HCT116 (cell line): ENCODE data around the gene C18orf32. TPM values are rescaled to one million over a fixed set of nuclear protein-coding genes. Genes with fewer than 3 reads are reported as not detected.

Experiments
- ATAC-seq: fragments of 200-7000 bp; cut with Tn5 transposase; 2 replicates; pipeline ENCODE4 v1.9.1; 2020; ENCODE audit warnings: mild to moderate bottlenecking, moderate library complexity
- BruUV-seq: library from RNA; stranded (reverse); fragments of 400-500 nt; replicated peaks from 2 replicates; lab custom pipeline; 2021; lab: Mats Ljungman, UMichigan
- CTCF ChIA-PET: fragments of 300-600 bp; sonication (Branson Sonifier 250); formaldehyde crosslinking; loops from one replicate; lab custom pipeline; 2021; ENCODE audit warnings: antibody characterized with exemption; lab: Charles Lee
- POLR2A ChIA-PET: fragments of 300-600, 350-600 bp; sonication (Branson Sonifier 250); formaldehyde crosslinking; loops from one replicate; lab custom pipeline; 2021; ENCODE audit warnings: antibody characterized with exemption; lab: Charles Lee
- RAD21 ChIA-PET, 2 experiments: fragments of 300-600 bp; sonication (Branson Sonifier 250); formaldehyde crosslinking; loops; one replicate each; lab custom pipeline; 2023; ENCODE audit warnings: low total read pairs in 2 of 2; ENCODE audit not compliant: uncharacterized antibody in 2 of 2, unreplicated experiment in 2 of 2, low non-redundant PET in 1 of 2; lab: Charles Lee
- DNase-seq: peaks from one replicate; pipeline ENCODE4 v3.0.0-alpha.2; 2010; ENCODE audit warnings: low read depth, low spot score
- H2AFZ ChIP-seq: fragments of 200-600 bp; shearing (Covaris generic), sonication (generic); 2 replicates; pipeline ENCODE4 v1.6.1; 2017; ENCODE audit warnings: low read depth, mixed run types, mixed read lengths, antibody characterized with exemption, low read length; ENCODE audit not compliant: poor library complexity, severe bottlenecking
- H3K27ac ChIP-seq: 2 replicates; pipeline ENCODE4 v1.5.1; 2012; ENCODE audit warnings: low read depth, low read length
- H3K27me3 ChIP-seq: fragments of 200-600 bp; sonication (generic); 2 replicates; pipeline ENCODE4 v1.6.1; 2016; ENCODE audit warnings: mixed run types, low read length, mixed read lengths; ENCODE audit not compliant: insufficient read depth
- H3K36me3 ChIP-seq, 2 experiments: fragments of 200-500 bp in 1 of 2; fragments of 200-600 bp in 1 of 2; sonication (Bioruptor generic) in 1 of 2; sonication (generic) in 1 of 2; 2 replicates each; pipeline versions ENCODE4 v1.5.1 to v1.6.1; 2014 to 2016; ENCODE audit warnings: low read length in 2 of 2, inconsistent platforms in 1 of 2, mixed read lengths in 1 of 2, mixed run types in 1 of 2; ENCODE audit not compliant: insufficient read depth in 2 of 2, control insufficient read depth in 1 of 2
- H3K4me1 ChIP-seq, 2 experiments: fragments of 200-600 bp in 1 of 2; sonication (generic) in 1 of 2; 2 replicates each; pipeline versions ENCODE4 v1.5.1 to v1.6.1; 2012 to 2017; ENCODE audit warnings: low read length in 2 of 2, inconsistent platforms in 1 of 2, mild to moderate bottlenecking in 1 of 2, mixed read lengths in 1 of 2, mixed run types in 1 of 2, moderate library complexity in 1 of 2; ENCODE audit not compliant: insufficient read depth in 2 of 2, control insufficient read depth in 1 of 2
- H3K4me2 ChIP-seq: fragments of 200-600 bp; sonication (generic); 2 replicates; pipeline ENCODE4 v1.6.1; 2017; ENCODE audit warnings: mixed run types, low read length, mixed read lengths
- H3K4me3 ChIP-seq, 2 experiments: fragments of 200-600 bp in 1 of 2; sonication (generic) in 1 of 2; replicated peaks in 1 of 2; 2 replicates each; pipeline ENCODE4 v1.5.1; 2011 to 2016; ENCODE audit warnings: low read length in 2 of 2, control low read depth in 1 of 2, low read depth in 1 of 2, mild to moderate bottlenecking in 1 of 2, mixed read lengths in 1 of 2, mixed run types in 1 of 2
- H3K79me2 ChIP-seq: fragments of 200-600 bp; sonication (generic); 2 replicates; pipeline ENCODE4 v1.6.1; 2017; ENCODE audit warnings: mild to moderate bottlenecking, mixed run types, low read length, moderate library complexity, mixed read lengths; ENCODE audit not compliant: insufficient read depth
- H3K9ac ChIP-seq: fragments of 200-600 bp; sonication (generic); 2 replicates; pipeline ENCODE4 v1.6.1; 2016; ENCODE audit warnings: low read length, mixed read lengths
- H3K9me2 ChIP-seq: fragments of 200-600 bp; sonication (generic), shearing (Covaris generic); 2 replicates; pipeline ENCODE4 v1.6.1; 2017; ENCODE audit warnings: mixed run types, mild to moderate bottlenecking, moderate library complexity; ENCODE audit not compliant: insufficient read depth
- H3K9me3 ChIP-seq, 2 experiments: fragments of 200-500 bp in 1 of 2; fragments of 200-600 bp in 1 of 2; sonication (Bioruptor generic) in 1 of 2; sonication (generic) in 1 of 2; 2 replicates each; pipeline ENCODE4 v1.6.1; 2014 to 2017; ENCODE audit warnings: low read length in 2 of 2, mixed read lengths in 2 of 2, inconsistent platforms in 1 of 2, low read depth in 1 of 2, mild to moderate bottlenecking in 1 of 2, mixed run types in 1 of 2, moderate library complexity in 1 of 2; ENCODE audit not compliant: control insufficient read depth in 1 of 2, insufficient read depth in 1 of 2
- H4K20me1 ChIP-seq: fragments of 200-600 bp; sonication (generic), shearing (Covaris generic); 2 replicates; pipeline ENCODE4 v1.6.1; 2017; ENCODE audit warnings: mixed run types, mild to moderate bottlenecking, moderate library complexity; ENCODE audit not compliant: insufficient read depth
- ATF3 ChIP-seq: IDR thresholded peaks from 2 replicates; pipeline ENCODE4 v1.6.1; 2012
- CBX3 ChIP-seq: IDR thresholded peaks from 2 replicates; pipeline ENCODE4 v1.6.1; 2012; ENCODE audit warnings: low read depth
- CEBPB ChIP-seq: IDR thresholded peaks from 2 replicates; pipeline ENCODE4 v1.6.1; 2012; ENCODE audit warnings: low read depth
- CTCF ChIP-seq, 3 experiments: fragments of 200-600 bp in 1 of 3; sonication (generic) in 1 of 3; IDR thresholded peaks in 2 of 3; conservative IDR thresholded peaks in 1 of 3; 2 replicates each; pipeline ENCODE4 v1.5.1; 2012 to 2017; ENCODE audit warnings: low read depth in 2 of 3, low read length in 2 of 3, antibody characterized with exemption in 1 of 3, borderline replicate concordance in 1 of 3, control low read depth in 1 of 3, mild to moderate bottlenecking in 1 of 3, mixed read lengths in 1 of 3, mixed run types in 1 of 3, moderate library complexity in 1 of 3; ENCODE audit not compliant: insufficient read depth in 1 of 3
- EGR1 ChIP-seq: IDR thresholded peaks from 2 replicates; pipeline ENCODE4 v1.6.1; 2012; ENCODE audit warnings: low read depth
- ELF1 ChIP-seq: IDR thresholded peaks from 2 replicates; pipeline ENCODE4 v1.6.1; 2012; ENCODE audit warnings: low read depth, borderline replicate concordance
- EZH2 ChIP-seq: fragments of 200-600 bp; sonication (generic); IDR thresholded peaks from 2 replicates; pipeline ENCODE4 v1.6.1; 2017; ENCODE audit warnings: antibody characterized with exemption, mixed run types
- FOSL1 ChIP-seq: IDR thresholded peaks from 2 replicates; pipeline ENCODE4 v1.6.1; 2012; ENCODE audit warnings: low read depth
- MAX ChIP-seq: IDR thresholded peaks from 2 replicates; pipeline ENCODE4 v1.6.1; 2012
- POLR2AphosphoS5 ChIP-seq: IDR thresholded peaks from 2 replicates; pipeline ENCODE4 v1.6.1; 2011; ENCODE audit warnings: mild to moderate bottlenecking, low read depth, low read length, moderate library complexity
- RAD21 ChIP-seq: IDR thresholded peaks from 2 replicates; pipeline ENCODE4 v1.6.1; 2012; ENCODE audit warnings: low read depth, mild to moderate bottlenecking
- REST ChIP-seq: IDR thresholded peaks from 2 replicates; pipeline ENCODE4 v1.6.1; 2012; ENCODE audit warnings: low read depth
- SIN3A ChIP-seq: IDR thresholded peaks from 2 replicates; pipeline ENCODE4 v1.6.1; 2012; ENCODE audit warnings: low read depth
- SP1 ChIP-seq: IDR thresholded peaks from 2 replicates; pipeline ENCODE4 v1.6.1; 2012; ENCODE audit warnings: low read depth
- SRF ChIP-seq: IDR thresholded peaks from 2 replicates; pipeline ENCODE4 v1.6.1; 2012; ENCODE audit warnings: low read depth
- YY1 ChIP-seq: IDR thresholded peaks from 2 replicates; pipeline ENCODE4 v1.6.1; 2011; ENCODE audit warnings: low read length, low read depth, moderate library complexity, mild to moderate bottlenecking; ENCODE audit not compliant: insufficient replicate concordance; ENCODE audit errors: extremely low read depth
- ZBTB33 ChIP-seq: IDR thresholded peaks from 2 replicates; pipeline ENCODE4 v1.6.1; 2011; ENCODE audit warnings: mild to moderate bottlenecking, low read length, moderate library complexity; ENCODE audit not compliant: insufficient replicate concordance; ENCODE audit errors: extremely low read depth
- ZFX ChIP-seq: fragments of 450-650 bp; IDR thresholded peaks from 2 replicates; pipeline ENCODE4 v1.6.1; 2017
- ZNF274 ChIP-seq: fragments of 200-500 bp; sonication (Bioruptor generic); IDR thresholded peaks from 2 replicates; pipeline ENCODE4 v1.6.1; 2014; ENCODE audit warnings: mild to moderate bottlenecking, low read depth, low read length, inconsistent platforms
- intact Hi-C: fragments of 100-400 bp; cut with micrococcal nuclease; formaldehyde crosslinking; loops from 2 replicates; pipeline ENCODE4 v1.10.0; 2022
- total RNA-seq: library from RNA; stranded (reverse); gene quantifications from one replicate; pipeline ENCODE4 v1.2.1, GENCODE V29; 2021; ENCODE audit not compliant: unreplicated experiment

The C18orf32 gene
- total RNA-seq, 1 experiment from 2014 or later = 35.0 TPM

- peak; percentile 84 for ATAC-seq
- H3K4me2 ChIP-seq = peak within 1 kb of the TSS; percentile 96
- H3K4me3 ChIP-seq = peak within 1 kb of the TSS; percentile 83 to 97
- H3K9ac ChIP-seq = peak within 1 kb of the TSS; percentile 90
- ChIA-PET CTCF (no interaction called here), POLR2A (no interaction called here), RAD21 (no interaction called here)
- H3K4me1 ChIP-seq = peaks cover 14 to 51% of the 10 kb centered on the region in 2 experiments
- no TSS peak for BruUV-seq
- peak within 1 kb of the TSS; percentile 99 for H2AFZ ChIP-seq
- peaks cover 16% of the 10 kb centered on the region; the same call in 1 of the 2 replicates for H4K20me1 ChIP-seq
- no peaks in the 10 kb centered on the region for H3K27me3 ChIP-seq
- peaks cover 33% of the 10 kb centered on the region for H3K79me2 ChIP-seq
- peak; percentile 99 for DNase-seq
- peak within 1 kb of the TSS; percentile 96 for H3K27ac ChIP-seq
- peaks cover 32 to 45% of the 10 kb centered on the region in 2 experiments for H3K36me3 ChIP-seq
- no peaks in the 10 kb centered on the region for H3K9me3 ChIP-seq
- no peaks in the 10 kb centered on the region for H3K9me2 ChIP-seq
- intact Hi-C loops = loop anchor here (10.0 kb wide), 1 partner anchor 793 kb away; the partner anchor contains the start of genes CXXC1 and MBD1
- TF ChIP-seq POLR2AphosphoS5 = peak; percentile 99
- no peak for TF ChIP-seq EZH2
- no peak for TF ChIP-seq MAX
- TF ChIP-seq REST = no peak
- no peak for TF ChIP-seq SRF
- TF ChIP-seq ZBTB33 = peak; percentile 99
- peak; percentile 85 for TF ChIP-seq ZFX
- no peak for TF ChIP-seq RAD21
- no peak for TF ChIP-seq CBX3
- no peak for TF ChIP-seq SIN3A
- no peak for TF ChIP-seq CTCF (IDR thresholded peaks at IDR 0.05 in 2 of 3, conservative IDR thresholded peaks at IDR 0.05 in 1 of 3; ENCODE audit: borderline replicate concordance in 1 of 3, insufficient read depth in 1 of 3, low read depth in 2 of 3, low read length in 2 of 3)
- no peak for TF ChIP-seq ATF3
- TF ChIP-seq ZNF274 = no peak
- TF ChIP-seq SP1 = no peak
- no peak for TF ChIP-seq CEBPB
- no peak for TF ChIP-seq FOSL1
- no peak for TF ChIP-seq EGR1
- peak; percentile 80 for TF ChIP-seq YY1
- TF ChIP-seq ELF1 = no peak
These were observed 5.0 kb upstream of the C18orf32 start, which contains the start of gene RPL17 for GRCh38 chr18:49491857-49492693. Gene RPL17 (minus strand): TSS chr18:49492465.
